Panc1 (cell line): ENCODE results near the gene OSBPL5. TPM values are rescaled to one million over a fixed set of nuclear protein-coding genes. Genes with fewer than 3 reads are reported as not detected.

ENCODE experiments used
- ATAC-seq: fragments of 200-7000 bp; cut with Tn5 transposase; 2 replicates; pipeline ENCODE4 v1.9.1; 2020; ENCODE audit warnings: mild to moderate bottlenecking, moderate library complexity
- BruUV-seq: library from RNA; stranded (reverse); fragments of 400-500 nt; replicated peaks from 2 replicates; lab custom pipeline; 2021; lab: Mats Ljungman, UMichigan
- CTCF ChIA-PET: fragments of 300-600 bp; sonication (Branson Sonifier 250); formaldehyde crosslinking; loops from one replicate; lab custom pipeline; 2022; ENCODE audit warnings: antibody characterized with exemption; lab: Charles Lee
- POLR2A ChIA-PET: fragments of 300-600 bp; sonication (Branson Sonifier 250); formaldehyde crosslinking; loops from one replicate; lab custom pipeline; 2022; ENCODE audit warnings: antibody characterized with exemption; lab: Charles Lee
- DNase-seq: peaks from one replicate; pipeline ENCODE4 v3.0.0-alpha.2; 2010; ENCODE audit warnings: low read depth, low spot score
- H3K27ac ChIP-seq: 2 replicates; pipeline ENCODE4 v1.5.1; 2011; ENCODE audit warnings: mild to moderate bottlenecking, low read length, inconsistent platforms
- H3K27me3 ChIP-seq: fragments of 200-500 bp; sonication (Bioruptor generic); 2 replicates; pipeline ENCODE4 v1.6.0; 2014; ENCODE audit warnings: low read length, inconsistent platforms; ENCODE audit not compliant: control insufficient read depth, insufficient read depth
- H3K36me3 ChIP-seq: fragments of 200-500 bp; sonication (Bioruptor generic); 2 replicates; pipeline ENCODE4 v1.5.1; 2014; ENCODE audit warnings: inconsistent platforms, mild to moderate bottlenecking, low read length, moderate library complexity; ENCODE audit not compliant: control insufficient read depth, insufficient read depth
- H3K4me1 ChIP-seq: 2 replicates; pipeline ENCODE4 v1.5.1; 2011; ENCODE audit warnings: inconsistent platforms, mild to moderate bottlenecking, low read length, moderate library complexity; ENCODE audit not compliant: control insufficient read depth, insufficient read depth
- H3K4me3 ChIP-seq, 2 experiments: 2 replicates each; pipeline ENCODE4 v1.5.1; 2011 to 2012; ENCODE audit warnings: low read depth in 2 of 2, low read length in 2 of 2, mild to moderate bottlenecking in 2 of 2, inconsistent platforms in 1 of 2, moderate library complexity in 1 of 2
- H3K9me3 ChIP-seq: fragments of 200-500 bp; sonication (Bioruptor generic); 2 replicates; pipeline ENCODE4 v1.5.1; 2014; ENCODE audit warnings: low read depth, mild to moderate bottlenecking, inconsistent platforms, low read length, moderate library complexity; ENCODE audit not compliant: control insufficient read depth, insufficient read depth
- CTCF ChIP-seq: fragments of 450-650 bp; IDR thresholded peaks from 2 replicates; pipeline ENCODE4 v1.5.1; 2017; ENCODE audit warnings: mild to moderate bottlenecking
- POLR2AphosphoS5 ChIP-seq: IDR thresholded peaks from 2 replicates; pipeline ENCODE4 v1.6.1; 2012; ENCODE audit warnings: mild to moderate bottlenecking, low read depth, low read length, moderate library complexity
- SIN3A ChIP-seq: IDR thresholded peaks from 2 replicates; pipeline ENCODE4 v1.6.1; 2012; ENCODE audit warnings: low read depth, mild to moderate bottlenecking, low read length, moderate library complexity, borderline replicate concordance; ENCODE audit not compliant: insufficient read depth
- TCF7L2 ChIP-seq: IDR thresholded peaks from 2 replicates; pipeline ENCODE4 v1.6.1; 2011; ENCODE audit warnings: mild to moderate bottlenecking, low read depth, low read length, inconsistent platforms
- in situ Hi-C: cut with HindIII; loops from 2 replicates; pipeline ENCODE4 v1.10.0; 2016; ENCODE audit warnings: low sequenced_read_pairs, low pct_unique_long_range_greater_than_20kb
- intact Hi-C: fragments of 100-400 bp; cut with micrococcal nuclease; formaldehyde crosslinking; loops from one replicate; pipeline ENCODE4 v1.10.0; 2022; ENCODE audit not compliant: unreplicated experiment
- total RNA-seq: library from RNA; stranded (reverse); gene quantifications from one replicate; pipeline ENCODE4 v1.2.1, GENCODE V29; 2021; ENCODE audit not compliant: unreplicated experiment
- TF ChIP-seq, protein P1 (sequence below), 2 experiments: IDR thresholded peaks; 2 replicates each; pipeline ENCODE4 v1.6.1; 2011 to 2012; ENCODE audit warnings: low read depth in 2 of 2, control low read depth in 1 of 2, low read length in 1 of 2, mild to moderate bottlenecking in 1 of 2, moderate library complexity in 1 of 2; ENCODE audit not compliant: insufficient read depth in 1 of 2

OSBPL5 gene
- total RNA-seq, 1 experiment from 2014 or later: 20.2 TPM

DNA sequence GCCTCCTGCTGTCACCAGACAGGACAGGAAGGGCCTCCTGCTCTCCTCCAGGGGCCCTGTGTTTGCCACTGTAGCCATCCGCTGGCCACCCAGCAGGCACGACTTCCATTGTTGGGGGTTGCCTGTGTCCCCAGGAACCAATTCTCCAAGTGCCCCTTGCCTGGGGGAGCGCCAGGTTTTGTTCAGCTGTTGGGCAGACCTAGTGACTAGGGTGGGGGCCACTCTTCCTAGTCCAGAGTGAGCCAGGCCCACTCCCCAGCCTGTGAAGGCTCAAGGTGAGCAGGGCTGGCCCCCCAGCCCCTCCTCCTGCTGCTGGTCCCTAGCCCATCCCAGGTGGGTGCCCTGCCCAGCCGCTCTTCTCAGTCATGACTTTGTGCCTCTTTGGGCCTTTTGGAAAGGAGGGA, 30.9 kb downstream of the OSBPL5 start:
- DNase-seq (no peak), ATAC-seq (no peak)
- TF ChIP-seq CTCF: no peak
- TF ChIP-seq POLR2AphosphoS5: no peak
- TF ChIP-seq SIN3A: no peak
- no peak for TF ChIP-seq TCF7L2
- TF ChIP-seq, protein P1, sequence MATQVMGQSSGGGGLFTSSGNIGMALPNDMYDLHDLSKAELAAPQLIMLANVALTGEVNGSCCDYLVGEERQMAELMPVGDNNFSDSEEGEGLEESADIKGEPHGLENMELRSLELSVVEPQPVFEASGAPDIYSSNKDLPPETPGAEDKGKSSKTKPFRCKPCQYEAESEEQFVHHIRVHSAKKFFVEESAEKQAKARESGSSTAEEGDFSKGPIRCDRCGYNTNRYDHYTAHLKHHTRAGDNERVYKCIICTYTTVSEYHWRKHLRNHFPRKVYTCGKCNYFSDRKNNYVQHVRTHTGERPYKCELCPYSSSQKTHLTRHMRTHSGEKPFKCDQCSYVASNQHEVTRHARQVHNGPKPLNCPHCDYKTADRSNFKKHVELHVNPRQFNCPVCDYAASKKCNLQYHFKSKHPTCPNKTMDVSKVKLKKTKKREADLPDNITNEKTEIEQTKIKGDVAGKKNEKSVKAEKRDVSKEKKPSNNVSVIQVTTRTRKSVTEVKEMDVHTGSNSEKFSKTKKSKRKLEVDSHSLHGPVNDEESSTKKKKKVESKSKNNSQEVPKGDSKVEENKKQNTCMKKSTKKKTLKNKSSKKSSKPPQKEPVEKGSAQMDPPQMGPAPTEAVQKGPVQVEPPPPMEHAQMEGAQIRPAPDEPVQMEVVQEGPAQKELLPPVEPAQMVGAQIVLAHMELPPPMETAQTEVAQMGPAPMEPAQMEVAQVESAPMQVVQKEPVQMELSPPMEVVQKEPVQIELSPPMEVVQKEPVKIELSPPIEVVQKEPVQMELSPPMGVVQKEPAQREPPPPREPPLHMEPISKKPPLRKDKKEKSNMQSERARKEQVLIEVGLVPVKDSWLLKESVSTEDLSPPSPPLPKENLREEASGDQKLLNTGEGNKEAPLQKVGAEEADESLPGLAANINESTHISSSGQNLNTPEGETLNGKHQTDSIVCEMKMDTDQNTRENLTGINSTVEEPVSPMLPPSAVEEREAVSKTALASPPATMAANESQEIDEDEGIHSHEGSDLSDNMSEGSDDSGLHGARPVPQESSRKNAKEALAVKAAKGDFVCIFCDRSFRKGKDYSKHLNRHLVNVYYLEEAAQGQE (IDR thresholded peaks at IDR 0.05; ENCODE audit: insufficient read depth in 1 of 2, low read depth in 2 of 2, low read length in 1 of 2): no peak
- no peak overlapping the region for H3K27ac ChIP-seq
- H3K36me3 ChIP-seq: no peaks in the 10 kb centered on the region
- no peak overlapping the region for H3K4me3 ChIP-seq
- no peaks in the 10 kb centered on the region for H3K27me3 ChIP-seq
- no peaks in the 10 kb centered on the region; the same call in 1 of the 2 replicates for H3K4me1 ChIP-seq
- no peaks in the 10 kb centered on the region for H3K9me3 ChIP-seq
- intact Hi-C loops: no loop called here
- CTCF ChIA-PET: no interaction called here
- POLR2A ChIA-PET: no interaction called here
- no TSS peak for BruUV-seq
- in situ Hi-C loops: no loop called here

- ATAC-seq (no peak), DNase-seq (no peak)
- Histone ChIP-seq H3K4me3 (no peak overlapping the region), H3K9me3 (no peaks in the 10 kb centered on the region), H3K27ac (no peak overlapping the region), H3K4me1 (no peaks in the 10 kb centered on the region), H3K27me3 (no peaks in the 10 kb centered on the region), H3K36me3 (no peaks in the 10 kb centered on the region)
- BruUV-seq: no TSS peak
- intact Hi-C loops (no loop called here), in situ Hi-C loops (no loop called here)
- POLR2A ChIA-PET: no interaction called here
- TF ChIP-seq POLR2AphosphoS5 (no peak), TCF7L2 (no peak), CTCF (no peak), SIN3A (no peak)
- TF ChIP-seq, protein P1 (IDR thresholded peaks at IDR 0.05; ENCODE audit: insufficient read depth in 1 of 2, low read depth in 2 of 2, low read length in 1 of 2): no peak
- CTCF ChIA-PET: no interaction called here
These were observed 31.6 kb downstream of the OSBPL5 start for GRCh38 chr11:3133261-3134217.
